WTC11 (cell line): ENCODE data around the gene TIMM9. TPM values are rescaled to one million over a fixed set of nuclear protein-coding genes. Genes with fewer than 3 reads are reported as not detected.
A peak's percentile ranks its signal among the peaks of the same experiment; 100 is the strongest.

ENCODE experiments used
- ATAC-seq: fragments of 200-7000 bp; cut with Tn5 transposase; 2 replicates; pipeline ENCODE4 v1.10.0; 2021; ENCODE audit warnings: mild to moderate bottlenecking, moderate library complexity
- CTCF ChIA-PET: fragments of 300-600 bp; sonication (Branson Sonifier 250); formaldehyde crosslinking; loops from one replicate; lab custom pipeline; 2021; ENCODE audit warnings: antibody characterized with exemption; lab: Charles Lee
- POLR2A ChIA-PET: fragments of 350-600 bp; sonication (Branson Sonifier 250); formaldehyde crosslinking; loops from one replicate; lab custom pipeline; 2021; ENCODE audit warnings: antibody characterized with exemption; lab: Charles Lee
- DNase-seq: peaks from one replicate; pipeline ENCODE4 v3.0.0; 2021; ENCODE audit warnings: low spot score
- H3K27ac Mint-ChIP-seq: 2 replicates; pipeline ENCODE4 v1.8.0; 2021; ENCODE audit warnings: mixed read lengths
- H3K27me3 Mint-ChIP-seq: 2 replicates; pipeline ENCODE4 v1.8.0; 2021; ENCODE audit warnings: low read depth, mild to moderate bottlenecking, moderate library complexity, mixed read lengths
- H3K36me3 Mint-ChIP-seq: 2 replicates; pipeline ENCODE4 v1.8.0; 2021; ENCODE audit warnings: mixed read lengths
- H3K4me1 Mint-ChIP-seq: 2 replicates; pipeline ENCODE4 v1.8.0; 2022; ENCODE audit warnings: mixed read lengths
- H3K4me3 Mint-ChIP-seq: 2 replicates; pipeline ENCODE4 v1.8.0; 2021; ENCODE audit warnings: mild to moderate bottlenecking, moderate library complexity, mixed read lengths
- H3K9me3 Mint-ChIP-seq: 2 replicates; pipeline ENCODE4 v1.8.0; 2021; ENCODE audit warnings: mixed read lengths
- CBFB ChIP-seq: sonication (generic); formaldehyde crosslinking; IDR thresholded peaks from 2 replicates; pipeline ENCODE4 v1.8.1; 2022; ENCODE audit warnings: mild to moderate bottlenecking, low read depth, missing genetic modification reagents
- CDX4 ChIP-seq: fragments of 250-450 bp; sonication (Bioruptor Pico); IDR thresholded peaks from 2 replicates; pipeline ENCODE4 v1.9.0; 2021; ENCODE audit warnings: moderate library complexity, mild to moderate bottlenecking, inconsistent platforms, borderline replicate concordance
- ELF4 ChIP-seq: sonication (generic); formaldehyde crosslinking; IDR thresholded peaks from 2 replicates; pipeline ENCODE4 v1.8.1; 2022; ENCODE audit warnings: low read depth, mild to moderate bottlenecking, moderate library complexity, missing genetic modification reagents
- EMX1 ChIP-seq: fragments of 250-450 bp; sonication (Bioruptor Pico); IDR thresholded peaks from 2 replicates; pipeline ENCODE4 v1.8.0; 2021; ENCODE audit warnings: mild to moderate bottlenecking
- GABPB1 ChIP-seq: sonication (generic); formaldehyde crosslinking; IDR thresholded peaks from 2 replicates; pipeline ENCODE4 v1.8.1; 2023; ENCODE audit warnings: mild to moderate bottlenecking, missing genetic modification reagents
- GRHL2 ChIP-seq: fragments of 250-450 bp; sonication (Bioruptor Pico); IDR thresholded peaks from 2 replicates; pipeline ENCODE4 v1.8.0; 2022; ENCODE audit warnings: mild to moderate bottlenecking, moderate library complexity; ENCODE audit not compliant: insufficient replicate concordance, severe bottlenecking
- GTF2I ChIP-seq: fragments of 250-450 bp; sonication (Bioruptor Pico); conservative IDR thresholded peaks from 2 replicates; pipeline ENCODE4 v1.4.0; 2021; ENCODE audit warnings: mild to moderate bottlenecking
- JUN ChIP-seq: sonication (generic); formaldehyde crosslinking; IDR thresholded peaks from 2 replicates; pipeline ENCODE4 v1.8.0; 2023; ENCODE audit warnings: mild to moderate bottlenecking, missing genetic modification reagents
- NFATC4 ChIP-seq: fragments of 250-450 bp; sonication (Bioruptor Pico); IDR thresholded peaks from 2 replicates; pipeline ENCODE4 v1.9.0; 2021; ENCODE audit warnings: mild to moderate bottlenecking
- NR3C1 ChIP-seq: sonication (generic); formaldehyde crosslinking; conservative IDR thresholded peaks from 2 replicates; pipeline ENCODE4 v1.8.1; 2023; ENCODE audit warnings: low read depth, mild to moderate bottlenecking, missing genetic modification reagents
- PRDM15 ChIP-seq: sonication (generic); formaldehyde crosslinking; IDR thresholded peaks from 2 replicates; pipeline ENCODE4 v1.8.0; 2022; ENCODE audit warnings: missing genetic modification reagents
- TP53 ChIP-seq: sonication (generic); formaldehyde crosslinking; IDR thresholded peaks from 2 replicates; pipeline ENCODE4 v1.8.1; 2023; ENCODE audit warnings: mild to moderate bottlenecking, missing genetic modification reagents
- USF1 ChIP-seq: sonication (generic); formaldehyde crosslinking; IDR thresholded peaks from 2 replicates; pipeline ENCODE4 v1.8.0; 2022; ENCODE audit warnings: mild to moderate bottlenecking, missing genetic modification reagents
- ZMAT4 ChIP-seq: fragments of 250-450 bp; sonication (Bioruptor Pico); IDR thresholded peaks from 2 replicates; pipeline ENCODE4 v1.9.0; 2021; ENCODE audit warnings: mild to moderate bottlenecking
- ZNF396 ChIP-seq: fragments of 250-450 bp; sonication (Bioruptor Pico); IDR thresholded peaks from 2 replicates; pipeline ENCODE4 v1.8.0; 2021; ENCODE audit warnings: mild to moderate bottlenecking, moderate library complexity, borderline replicate concordance
- ZNF532 ChIP-seq: fragments of 250-450 bp; sonication (Bioruptor Pico); IDR thresholded peaks from 2 replicates; pipeline ENCODE4 v1.9.0; 2021; ENCODE audit warnings: mild to moderate bottlenecking, borderline replicate concordance
- total RNA-seq: library from RNA; stranded (reverse); gene quantifications from 3 replicates; pipeline ENCODE4 v1.2.3, GENCODE V29; 2021
- TF ChIP-seq, protein P1 (sequence below): fragments of 200-600 bp; IDR thresholded peaks from 2 replicates; pipeline ENCODE4 v1.8.0; 2022; ENCODE audit warnings: antibody characterized with exemption

The TIMM9 gene
- total RNA-seq, 1 experiment from 2014 or later, result 51.1 TPM

DNA sequence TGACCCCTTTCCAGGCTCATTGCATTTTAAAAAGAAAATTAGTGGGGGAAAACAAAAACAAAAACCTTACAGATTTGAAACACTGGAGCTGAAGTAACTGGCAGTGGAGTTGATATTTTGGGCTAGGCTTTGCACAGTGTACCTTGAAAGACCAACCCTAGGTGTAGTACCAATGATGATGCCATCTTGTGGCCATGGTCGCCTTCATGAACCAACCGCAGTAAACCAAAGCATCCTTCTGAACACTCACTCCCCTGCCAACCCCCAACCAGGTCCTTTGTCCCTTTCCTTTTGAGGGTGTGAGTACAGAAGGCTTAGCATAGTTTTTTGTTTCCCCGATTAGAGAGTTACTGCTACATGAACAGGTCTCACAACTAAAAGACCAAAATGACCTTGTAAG is 25.7 kb downstream of the TIMM9 start:
- ChIA-PET POLR2A (no interaction called here), CTCF (interaction anchor here (0.7 kb wide), 1 partner anchor 218 kb away, joined by 4 read pairs; no protein-coding TSS in a partner anchor)
- Mint-ChIP-seq H3K4me1 (peaks cover 24% of the 10 kb centered on the region), H3K4me3 (no peak overlapping the region), H3K27ac (no peak overlapping the region), H3K27me3 (peaks cover 12% of the 10 kb centered on the region), H3K36me3 (no peaks in the 10 kb centered on the region), H3K9me3 (no peaks in the 10 kb centered on the region)
- no peak for DNase-seq
- TF ChIP-seq ELF4, result no peak
- no peak for TF ChIP-seq NR3C1
- TF ChIP-seq ZNF532 (CRISPR knock-in tag), result no peak
- no peak for TF ChIP-seq ZNF396 (CRISPR knock-in tag)
- TF ChIP-seq, protein P1, sequence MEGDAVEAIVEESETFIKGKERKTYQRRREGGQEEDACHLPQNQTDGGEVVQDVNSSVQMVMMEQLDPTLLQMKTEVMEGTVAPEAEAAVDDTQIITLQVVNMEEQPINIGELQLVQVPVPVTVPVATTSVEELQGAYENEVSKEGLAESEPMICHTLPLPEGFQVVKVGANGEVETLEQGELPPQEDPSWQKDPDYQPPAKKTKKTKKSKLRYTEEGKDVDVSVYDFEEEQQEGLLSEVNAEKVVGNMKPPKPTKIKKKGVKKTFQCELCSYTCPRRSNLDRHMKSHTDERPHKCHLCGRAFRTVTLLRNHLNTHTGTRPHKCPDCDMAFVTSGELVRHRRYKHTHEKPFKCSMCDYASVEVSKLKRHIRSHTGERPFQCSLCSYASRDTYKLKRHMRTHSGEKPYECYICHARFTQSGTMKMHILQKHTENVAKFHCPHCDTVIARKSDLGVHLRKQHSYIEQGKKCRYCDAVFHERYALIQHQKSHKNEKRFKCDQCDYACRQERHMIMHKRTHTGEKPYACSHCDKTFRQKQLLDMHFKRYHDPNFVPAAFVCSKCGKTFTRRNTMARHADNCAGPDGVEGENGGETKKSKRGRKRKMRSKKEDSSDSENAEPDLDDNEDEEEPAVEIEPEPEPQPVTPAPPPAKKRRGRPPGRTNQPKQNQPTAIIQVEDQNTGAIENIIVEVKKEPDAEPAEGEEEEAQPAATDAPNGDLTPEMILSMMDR, result no peak
- no peak for TF ChIP-seq PRDM15
- TF ChIP-seq TP53, result no peak
- TF ChIP-seq CDX4, result no peak
- no peak for TF ChIP-seq USF1 (CRISPR knock-in tag)
- no peak for TF ChIP-seq ZMAT4 (CRISPR knock-in tag)
- TF ChIP-seq GRHL2 (CRISPR knock-in tag), result no peak
- TF ChIP-seq NFATC4 (CRISPR knock-in tag), result no peak
- no peak for TF ChIP-seq CBFB (CRISPR knock-in tag)
- TF ChIP-seq GTF2I, result no peak
- TF ChIP-seq EMX1 (CRISPR knock-in tag), result no peak
- TF ChIP-seq JUN (CRISPR knock-in tag), result no peak
- TF ChIP-seq GABPB1, result no peak
- peak; percentile 73 for ATAC-seq
